GM12892 (cell line): ENCODE data around the gene NRCAM.

Experiments used
- POLR2A ChIP-seq: IDR thresholded peaks from 2 replicates; pipeline ENCODE4 v1.6.1; 2011; ENCODE audit warnings: low read depth, low read length, control low read depth
- TAF1 ChIP-seq: IDR thresholded peaks from 2 replicates; pipeline ENCODE4 v1.6.1; 2011; ENCODE audit warnings: low read depth, mild to moderate bottlenecking, control low read depth, low read length, borderline replicate concordance

- TF ChIP-seq POLR2A (no peak), TAF1 (no peak)
These were observed 326.9 kb downstream of the NRCAM start for GRCh38 chr7:108129018-108129965.
